ENCODE data around the gene CDK11B.
"Not testable (repeated sequence)": the region's sequence is repeated elsewhere in the genome, so short reads cannot be mapped to it uniquely, and the experiment has no call there.

CDK11B gene

DNA sequence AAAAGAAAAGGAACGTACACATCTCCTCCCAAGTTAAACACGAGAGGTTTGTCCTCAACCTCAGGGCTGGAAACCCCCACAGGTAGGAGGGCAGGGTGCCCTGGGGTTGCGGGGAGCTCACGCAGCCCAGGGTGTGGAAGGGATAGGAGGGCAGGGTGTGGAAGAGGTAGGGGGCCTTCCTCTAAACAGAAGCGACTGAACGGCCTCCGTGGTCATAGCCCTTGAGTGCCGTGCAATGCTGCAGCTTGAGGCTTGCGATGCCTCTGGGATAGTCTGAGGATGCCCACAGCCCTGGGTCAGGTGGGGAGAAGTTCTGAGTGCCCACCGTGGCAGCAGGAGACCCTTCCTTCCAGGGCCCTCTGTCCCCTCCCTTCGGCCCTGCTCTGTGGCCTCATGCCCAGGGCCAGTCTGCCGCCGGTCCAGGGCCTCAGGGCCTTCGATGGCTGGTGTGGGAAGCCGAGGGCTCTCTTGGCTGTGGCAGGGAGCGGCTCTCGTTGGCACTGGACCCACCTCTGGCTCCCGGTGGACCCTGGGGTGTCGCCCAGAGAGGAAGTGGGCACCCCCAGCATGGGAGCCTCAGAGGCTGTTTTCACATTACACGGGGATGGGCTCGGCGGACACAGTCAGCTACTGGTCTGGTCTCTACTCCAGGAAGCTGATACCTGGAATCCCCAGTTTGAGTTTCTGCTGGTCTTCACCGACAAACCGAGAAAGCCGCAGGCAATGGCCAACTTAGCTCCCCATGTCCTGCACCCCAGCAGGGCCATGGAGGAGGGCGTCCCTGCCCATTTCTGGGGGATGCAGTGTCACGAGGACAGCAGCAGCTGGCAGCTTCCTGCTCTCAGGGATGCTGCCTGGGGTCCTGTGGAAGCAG is 6.4 kb upstream of the CDK11B start:
- no peak overlapping the region for H3K4me3 ChIP-seq (ENCODE audit: low read depth, low read length)
- no peak for DNase-seq (ENCODE audit: low read depth)

DNA sequence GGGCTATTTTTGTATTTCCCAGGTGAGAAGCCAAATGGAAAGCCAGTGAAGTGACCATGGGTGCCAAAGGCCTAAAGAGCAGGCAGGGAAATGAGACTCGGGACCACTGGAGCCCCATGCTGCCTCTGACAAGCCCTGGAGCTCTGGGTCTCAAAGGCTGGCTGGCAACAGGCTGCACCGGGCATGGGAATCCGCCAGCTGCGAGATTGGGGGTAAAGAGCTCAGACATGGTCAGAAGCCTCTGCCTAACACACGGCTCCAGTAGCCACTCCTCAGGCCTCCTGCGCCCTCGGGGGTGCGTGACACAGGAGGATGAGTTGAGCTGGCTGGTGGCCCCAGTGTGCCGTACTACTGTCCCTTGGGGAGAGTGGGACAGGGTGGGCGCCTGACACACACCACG is 5.5 kb upstream of the CDK11B start:
- not testable (repeated sequence) for H3K4me3 ChIP-seq (ENCODE audit: low read depth, low read length); DNase-seq (ENCODE audit: low read depth)

DNA sequence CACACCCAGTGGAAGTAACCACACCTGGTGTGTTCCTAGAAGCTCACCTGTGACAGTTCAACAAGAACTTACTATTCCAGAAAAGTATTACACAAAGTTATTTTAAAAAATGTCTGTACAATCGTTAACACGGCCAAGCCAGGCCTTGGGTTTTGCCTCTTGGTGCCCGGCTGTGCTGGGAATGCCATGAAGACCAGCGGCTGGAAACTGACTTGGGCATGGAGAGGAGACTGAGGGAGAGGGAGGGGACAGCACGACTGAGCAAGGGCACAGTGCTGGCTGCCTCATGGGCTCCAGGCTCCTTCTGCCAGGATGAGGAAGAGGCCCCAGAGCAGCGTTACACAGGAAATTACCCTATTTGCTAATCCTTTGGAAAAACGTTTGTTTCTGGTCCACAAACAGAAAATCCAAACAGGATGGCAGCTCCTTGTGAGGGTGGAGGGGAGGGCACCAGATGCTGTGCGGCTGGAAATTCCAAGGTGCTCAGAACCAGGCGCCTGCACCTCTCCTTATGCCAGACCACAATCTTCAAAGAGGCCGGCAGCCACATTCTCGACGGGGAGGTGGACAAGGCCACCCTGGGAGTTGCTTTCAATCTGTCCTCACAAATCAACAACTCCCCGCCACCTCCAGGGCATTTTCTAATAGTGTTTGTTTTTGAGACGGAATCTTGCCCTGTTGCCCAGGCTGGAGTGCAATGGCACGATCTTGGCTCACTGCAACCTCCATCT is 4.2 kb upstream of the CDK11B start:
- DNase-seq (ENCODE audit: low read depth) = not testable (repeated sequence)

DNA sequence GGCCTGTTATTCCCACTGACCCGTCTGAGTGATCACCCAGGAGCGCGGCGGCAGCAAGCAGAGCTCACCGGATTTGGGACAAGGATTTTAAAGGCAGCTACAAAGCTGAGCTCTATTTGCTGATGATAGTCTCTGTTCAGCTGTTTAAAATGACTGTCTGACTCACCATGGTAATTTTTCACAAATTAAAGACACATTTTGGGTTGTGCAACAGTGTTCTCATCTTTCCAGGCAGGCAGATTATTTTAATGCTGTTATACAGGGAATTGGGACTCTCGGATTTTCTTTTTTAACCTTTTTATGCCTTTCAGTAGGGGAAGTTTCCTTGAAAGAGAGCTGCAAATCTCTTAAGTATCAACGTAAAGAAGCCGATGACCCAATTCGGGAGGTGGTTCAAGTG is 3.6 kb upstream of the CDK11B start:
- not testable (repeated sequence) for H3K4me3 ChIP-seq (ENCODE audit: low read depth, low read length); DNase-seq (ENCODE audit: low read depth)

More for the DNA sequence above, 4.2 kb upstream of the CDK11B start:
- H3K4me3 ChIP-seq (ENCODE audit: low read depth, low read length) = not testable (repeated sequence)

DNA sequence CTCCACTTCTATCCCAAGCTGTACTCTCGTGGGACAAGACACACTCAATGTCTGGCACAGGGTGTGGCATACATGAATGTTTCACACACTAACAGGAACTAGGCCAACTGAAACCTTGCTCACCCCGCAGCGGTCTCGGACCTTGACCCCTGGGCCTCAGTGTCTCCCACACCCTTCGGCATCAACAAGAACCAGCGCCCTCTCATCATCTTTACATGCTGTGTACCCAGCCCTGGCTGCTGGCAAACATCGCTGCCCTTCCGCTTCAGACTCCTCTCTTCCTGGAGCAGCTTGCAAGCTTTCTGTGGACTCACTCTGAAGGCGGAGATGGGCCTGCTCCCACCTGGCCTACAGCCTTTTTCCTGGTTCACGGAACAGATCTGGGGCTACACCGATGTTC is 10.5 kb downstream of the CDK11B start:
- H3K4me3 ChIP-seq (ENCODE audit: low read depth, low read length); DNase-seq (ENCODE audit: low read depth): not testable (repeated sequence)

DNA sequence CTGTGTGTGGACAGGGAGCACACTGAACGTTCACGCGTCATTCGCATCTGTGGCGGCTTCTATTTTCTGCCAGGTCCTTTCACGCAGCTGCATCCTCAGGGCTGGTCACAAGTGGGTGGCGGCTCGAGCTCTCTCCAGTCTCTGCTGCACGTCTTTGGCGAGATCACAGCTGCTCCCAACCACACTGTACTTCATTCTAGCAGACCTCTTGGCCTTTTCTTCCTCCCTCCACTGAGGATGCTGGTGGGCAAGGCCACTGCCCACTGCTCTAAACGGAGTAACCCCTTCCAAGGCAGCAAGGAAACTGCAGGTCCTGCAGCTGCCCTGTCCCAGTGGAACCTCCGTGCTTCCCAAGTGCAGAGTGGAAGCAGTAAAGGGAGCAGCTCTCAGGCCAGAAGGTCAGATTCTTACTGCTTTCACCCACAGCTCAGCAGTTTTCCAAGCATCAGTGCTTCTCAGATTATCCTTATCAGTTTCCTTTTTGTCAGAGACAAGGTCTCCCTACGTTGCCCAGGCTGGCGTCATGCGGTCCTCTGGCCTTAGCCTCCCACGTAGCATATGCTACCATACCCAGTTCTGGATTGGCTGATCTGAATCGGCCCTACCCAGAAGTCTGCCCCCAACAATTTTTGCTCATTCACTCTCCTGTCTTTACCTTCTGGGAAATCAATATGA is 11.1 kb downstream of the CDK11B start:
- DNase-seq (ENCODE audit: low read depth); H3K4me3 ChIP-seq (ENCODE audit: low read depth, low read length): not testable (repeated sequence)

DNA sequence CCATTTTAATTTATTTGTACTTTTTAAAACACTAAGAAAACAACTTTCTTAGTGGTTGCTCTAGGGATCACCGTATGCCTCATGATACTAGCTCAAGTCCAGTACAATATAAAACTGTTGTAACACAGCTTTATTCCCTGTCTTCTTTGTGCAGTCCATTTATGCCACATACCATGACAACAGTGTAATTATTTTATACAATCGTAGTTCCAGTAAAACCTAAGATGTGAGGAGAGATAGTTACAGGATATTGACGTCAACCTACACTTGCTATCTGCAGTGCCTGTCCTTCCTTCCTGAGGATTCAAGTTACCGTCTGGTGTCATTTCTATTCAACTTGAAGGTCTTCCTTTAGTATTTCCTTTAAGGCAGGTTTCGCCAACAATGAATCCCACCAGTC is 12.5 kb downstream of the CDK11B start:
- not testable (repeated sequence) for H3K4me3 ChIP-seq (ENCODE audit: low read depth, low read length); DNase-seq (ENCODE audit: low read depth)

DNA sequence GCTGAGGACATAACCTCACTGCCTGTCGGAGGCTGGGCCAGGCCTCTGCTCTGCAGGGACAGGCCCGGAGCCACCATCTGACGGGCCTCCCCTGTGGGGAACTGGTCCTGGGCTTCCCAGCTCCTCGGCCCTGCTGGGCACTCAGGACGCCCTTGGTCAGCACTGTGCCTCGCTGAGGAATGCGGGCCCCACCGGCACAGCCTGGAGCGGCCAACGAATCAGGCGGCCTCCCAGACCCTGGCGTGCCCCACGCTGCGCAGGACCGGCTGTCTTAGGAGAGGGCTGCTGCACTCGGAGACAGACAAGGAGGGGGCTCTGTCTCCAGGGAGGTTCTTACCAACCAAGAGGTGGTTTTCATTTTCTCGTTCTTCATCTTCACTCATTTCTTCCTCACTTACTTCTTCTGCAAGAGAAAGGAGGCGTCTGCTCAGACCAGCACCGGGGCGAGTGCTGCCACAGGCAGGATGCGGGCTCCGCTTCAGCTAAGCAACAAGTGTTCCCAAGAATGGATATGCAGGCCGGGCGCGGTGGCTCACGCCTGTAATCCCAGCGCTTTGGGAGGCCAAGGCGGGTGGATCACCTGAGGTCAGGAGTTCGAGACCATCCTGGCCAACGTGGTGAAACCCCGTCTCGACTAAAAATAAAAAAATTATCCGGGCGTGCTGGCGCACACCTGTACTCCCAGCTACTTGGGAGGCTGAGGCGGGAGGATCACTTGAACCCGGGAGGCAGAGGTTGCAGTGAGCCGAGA is 17.9 kb downstream of the CDK11B start:
- DNase-seq (ENCODE audit: low read depth); H3K4me3 ChIP-seq (ENCODE audit: low read depth, low read length): not testable (repeated sequence)

DNA sequence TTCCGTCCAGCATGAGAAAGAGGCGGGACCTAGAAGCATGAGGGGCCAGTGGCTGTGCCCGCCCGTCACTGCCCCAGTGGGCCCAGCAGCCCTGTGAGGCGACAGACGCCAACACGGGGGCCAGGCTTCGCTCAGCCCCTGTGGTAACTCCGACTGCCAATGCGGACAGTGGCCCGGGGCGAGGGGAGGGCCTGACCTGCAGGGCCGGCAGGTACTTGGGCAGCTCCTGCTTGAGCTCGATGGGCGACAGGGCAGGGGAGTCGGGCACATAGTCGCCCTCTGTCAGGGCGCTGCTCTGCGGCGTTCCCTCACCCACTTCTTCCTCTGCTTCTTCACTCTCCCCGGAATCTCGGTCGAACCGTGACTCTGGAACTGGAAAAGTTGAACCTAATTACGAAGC is 18.7 kb downstream of the CDK11B start:
- DNase-seq (ENCODE audit: low read depth); H3K4me3 ChIP-seq (ENCODE audit: low read depth, low read length): not testable (repeated sequence)

DNA sequence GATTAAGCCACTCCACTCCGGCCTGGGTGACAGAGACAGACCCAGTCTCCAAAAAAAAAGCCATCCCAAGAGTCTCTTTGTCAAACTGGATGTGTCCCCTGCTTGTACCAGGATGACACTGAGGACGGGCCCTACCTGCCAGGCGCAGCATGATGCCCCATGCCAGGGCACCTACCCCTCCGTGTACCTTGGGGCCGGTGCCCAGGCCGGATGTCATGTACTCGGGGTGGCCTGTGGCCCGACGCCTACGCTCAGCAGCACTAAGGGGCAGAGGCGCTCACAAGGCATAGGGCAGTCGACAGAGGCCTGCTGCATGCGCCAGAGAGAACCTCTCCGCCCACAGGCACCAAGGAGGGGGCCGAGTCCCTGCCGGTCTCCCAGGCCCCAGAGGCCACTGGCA is 19.4 kb downstream of the CDK11B start:
- H3K4me3 ChIP-seq (ENCODE audit: low read depth, low read length); DNase-seq (ENCODE audit: low read depth): not testable (repeated sequence)

DNA sequence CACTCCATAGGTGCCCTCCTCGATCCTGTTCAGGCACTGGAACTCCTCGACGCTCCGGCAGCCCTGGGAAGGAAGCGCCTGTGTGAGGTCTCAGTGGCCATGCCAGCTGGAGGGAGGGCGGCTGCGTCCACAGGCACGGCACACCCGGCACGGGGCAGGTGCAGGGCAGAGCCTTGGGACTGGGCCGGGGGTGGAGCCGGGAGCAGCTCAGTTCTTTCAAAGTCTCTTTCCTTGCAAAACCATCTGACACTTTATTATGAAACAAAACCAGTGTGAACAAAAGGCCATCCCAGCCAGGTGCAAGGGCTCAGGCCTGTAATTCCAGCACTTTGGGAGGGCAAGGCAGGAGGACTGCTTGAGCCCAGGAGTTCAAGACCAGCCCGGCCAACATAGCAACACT is 20.3 kb downstream of the CDK11B start:
- not testable (repeated sequence) for H3K4me3 ChIP-seq (ENCODE audit: low read depth, low read length); DNase-seq (ENCODE audit: low read depth)

DNA sequence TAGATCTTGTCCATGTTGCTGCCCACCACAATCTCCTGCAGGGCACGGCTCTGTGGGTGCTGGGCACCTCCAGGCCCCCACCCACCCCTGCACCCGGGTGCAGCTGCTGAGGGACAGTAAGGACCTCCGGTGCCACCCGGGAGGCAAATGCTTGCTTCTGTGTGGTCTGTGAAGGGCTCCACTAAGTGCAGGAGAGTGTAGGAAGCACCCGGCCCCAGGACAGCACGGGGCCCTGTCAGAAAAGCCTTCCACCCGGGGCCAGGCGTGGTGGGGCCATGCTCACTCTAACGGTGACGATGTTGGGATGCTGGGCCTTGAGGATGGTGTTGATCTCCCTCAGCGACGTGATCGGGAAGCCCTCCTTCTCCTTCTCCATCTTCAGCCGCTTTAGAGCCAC is 21.3 kb downstream of the CDK11B start:
- not testable (repeated sequence) for DNase-seq (ENCODE audit: low read depth); H3K4me3 ChIP-seq (ENCODE audit: low read depth, low read length)

DNA sequence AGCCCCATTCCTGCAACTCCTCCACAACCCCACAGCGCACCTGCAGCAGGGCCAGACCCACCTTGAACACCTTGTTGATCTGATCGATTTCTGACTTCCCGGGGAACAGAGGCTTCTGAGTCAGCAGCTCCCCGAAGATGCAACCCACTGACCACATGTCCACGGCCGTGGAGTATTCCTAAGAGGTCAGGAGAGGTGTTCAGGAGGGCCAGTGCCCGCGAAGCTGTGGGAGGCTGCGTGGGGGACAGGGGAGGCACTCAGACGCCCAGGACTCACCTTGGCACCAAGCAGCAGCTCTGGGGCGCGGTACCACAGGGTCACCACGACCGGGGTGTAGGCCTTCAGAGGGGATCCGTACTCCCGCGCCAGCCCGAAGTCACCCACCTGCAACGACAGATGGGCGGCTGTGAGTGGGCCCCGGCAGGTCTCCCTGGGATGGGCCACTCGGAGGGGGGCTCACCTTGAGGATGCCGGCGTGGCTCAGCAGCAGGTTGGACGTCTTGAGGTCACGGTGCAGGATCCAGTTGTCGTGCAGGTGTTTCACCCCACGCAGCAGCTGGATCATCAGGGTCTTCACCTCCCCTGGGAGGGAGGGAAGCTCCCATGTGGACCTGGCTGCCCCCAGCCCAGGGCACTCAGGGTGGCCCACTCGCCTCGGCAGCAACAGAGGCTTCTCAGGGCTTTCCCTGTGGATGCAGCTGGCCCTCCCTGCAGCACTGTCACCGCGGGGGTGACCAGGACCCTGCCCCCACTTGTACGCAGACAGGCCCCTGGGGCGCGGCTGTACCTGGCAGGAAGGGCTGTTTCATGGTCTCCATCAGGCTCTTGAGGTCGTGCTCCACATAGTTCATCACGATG is 22.0 kb downstream of the CDK11B start:
- H3K4me3 ChIP-seq (ENCODE audit: low read depth, low read length); DNase-seq (ENCODE audit: low read depth): not testable (repeated sequence)

DNA sequence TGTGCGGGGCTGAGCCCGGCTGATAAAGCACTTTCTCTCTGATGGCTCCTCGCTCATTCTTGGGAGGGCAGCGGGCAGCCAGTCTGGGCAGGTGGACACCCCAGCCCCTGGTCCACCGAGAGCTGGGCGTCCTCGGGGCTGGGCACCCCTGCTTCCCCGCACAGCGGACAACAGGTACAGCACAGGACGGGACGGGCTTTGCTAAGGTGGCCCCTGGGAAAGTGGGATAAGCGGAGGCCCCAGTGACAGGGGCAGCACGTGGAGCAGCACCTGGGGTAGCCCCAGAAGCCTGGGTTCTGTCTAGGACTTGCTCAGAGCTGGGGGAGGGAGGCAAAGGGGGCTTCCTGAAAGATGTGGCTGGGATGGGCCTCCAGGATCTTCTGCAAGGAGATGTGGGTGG is 24.2 kb downstream of the CDK11B start:
- not testable (repeated sequence) for DNase-seq (ENCODE audit: low read depth); H3K4me3 ChIP-seq (ENCODE audit: low read depth, low read length)

DNA sequence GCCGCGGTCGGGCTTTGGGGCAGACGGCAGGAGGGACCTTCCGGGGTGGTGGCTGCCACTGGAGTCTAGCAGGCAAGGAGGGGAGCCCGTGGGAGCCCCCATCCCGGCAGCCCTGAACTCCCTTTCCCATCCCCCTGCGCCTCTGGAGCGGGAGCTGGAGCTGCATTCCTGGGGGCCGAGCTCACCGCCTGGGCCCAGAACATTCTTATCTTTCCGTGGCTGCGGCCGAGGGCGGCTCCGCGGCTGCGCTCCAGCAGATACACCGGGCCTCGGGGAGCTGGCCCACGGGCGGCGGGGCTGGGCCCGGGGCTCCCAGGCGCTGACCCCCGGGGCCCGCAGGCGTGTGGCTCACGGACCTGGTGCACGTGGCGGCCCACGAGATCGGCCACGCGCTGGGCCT is 25.4 kb downstream of the CDK11B start:
- not testable (repeated sequence) for H3K4me3 ChIP-seq (ENCODE audit: low read depth, low read length); DNase-seq (ENCODE audit: low read depth)

DNA sequence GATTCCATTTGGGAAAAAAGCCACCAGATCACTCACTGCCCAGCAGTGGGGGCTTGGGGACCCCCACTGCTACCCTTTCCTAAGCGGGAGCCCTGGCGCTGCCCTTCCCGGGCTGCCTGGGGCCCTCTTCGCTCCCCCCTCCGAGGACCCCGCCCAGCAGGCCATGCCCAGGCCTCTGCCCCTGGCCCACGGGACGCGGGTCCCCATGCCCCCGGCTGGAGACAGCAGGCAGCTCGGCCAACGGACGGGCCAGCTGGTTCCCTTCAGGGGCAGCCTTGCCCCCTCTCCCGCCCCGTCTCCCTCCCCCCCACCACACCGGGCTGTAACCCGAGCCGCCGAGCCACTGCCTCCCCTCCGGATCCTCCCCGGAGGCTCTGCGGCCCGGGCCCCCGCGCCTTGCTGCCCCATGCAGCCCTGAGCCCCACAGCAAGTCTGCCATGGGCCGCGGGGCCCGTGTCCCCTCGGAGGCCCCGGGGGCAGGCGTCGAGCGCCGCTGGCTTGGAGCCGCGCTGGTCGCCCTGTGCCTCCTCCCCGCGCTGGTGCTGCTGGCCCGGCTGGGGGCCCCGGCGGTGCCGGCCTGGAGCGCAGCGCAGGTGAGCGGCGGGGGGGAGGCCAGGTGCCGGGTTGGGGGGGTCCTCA is 26.9 kb downstream of the CDK11B start, which contains the start of gene MMP23B:
Gene MMP23B, plus strand, starts transcription at position 392 of the 639 bp plus-strand sequence. Its CDS starts 46 bp downstream, at position 438.
- peak within 1 kb of the TSS; percentile 7 for H3K4me3 ChIP-seq (ENCODE audit: low read depth, low read length)
- DNase-seq (ENCODE audit: low read depth) = no peak

DNA sequence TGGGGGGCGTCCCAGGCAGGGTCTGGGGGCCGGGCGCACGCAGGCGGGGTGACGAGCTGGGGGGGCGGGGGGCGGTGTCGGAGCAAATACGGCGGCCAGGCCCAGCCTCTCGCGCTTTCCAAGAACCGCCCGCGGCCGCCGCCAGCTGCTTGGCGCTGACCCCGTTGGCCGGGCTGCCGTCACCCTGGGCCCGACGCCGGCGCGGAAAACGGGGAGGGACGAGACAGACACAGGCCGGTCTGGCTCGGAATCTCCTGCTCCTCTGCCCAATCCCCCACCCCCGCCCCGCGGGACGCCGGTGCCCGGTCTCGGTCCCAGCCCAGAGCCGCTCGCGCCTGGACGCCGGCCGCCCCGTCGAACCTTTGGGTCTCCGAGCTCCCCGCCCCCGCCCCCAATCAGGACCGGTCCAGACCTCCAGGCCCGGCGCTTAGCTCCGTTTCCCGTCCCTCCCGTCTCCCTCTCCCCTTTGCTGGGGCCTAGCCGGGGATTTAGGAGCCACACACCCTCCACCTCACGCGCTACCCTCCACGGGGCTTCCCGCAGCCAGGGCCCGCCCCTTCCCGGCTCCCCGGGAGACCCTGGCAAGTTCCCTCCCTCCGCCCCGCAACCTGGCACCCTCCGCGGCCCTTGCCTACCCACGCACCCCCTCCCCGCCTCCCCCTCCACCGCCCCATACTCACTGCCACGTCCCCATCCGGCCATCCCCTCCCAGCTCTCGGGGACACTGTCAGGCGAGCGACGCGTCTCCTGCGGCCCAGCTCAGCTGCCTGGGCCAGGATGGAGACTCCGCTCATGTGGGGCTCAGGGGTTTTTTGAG is 27.6 kb downstream of the CDK11B start:
- peak overlapping the region; percentile 7 for H3K4me3 ChIP-seq (ENCODE audit: low read depth, low read length)
- DNase-seq (ENCODE audit: low read depth) = no peak
